K562 (cell line): Measurements from ENCODE around the gene SON. TPM values are rescaled to one million over a fixed set of nuclear protein-coding genes. Genes with fewer than 3 reads are reported as not detected.

Source experiments
- ARID3B ChIP-seq: fragments of 250-450 bp; sonication (Bioruptor Pico); IDR thresholded peaks from 2 replicates; pipeline ENCODE4 v1.4.0; 2020; ENCODE audit warnings: borderline replicate concordance
- CBX1 ChIP-seq: sonication (generic); IDR thresholded peaks from 2 replicates; pipeline ENCODE4 v1.6.1; 2016; ENCODE audit warnings: antibody characterized with exemption, low read depth, mild to moderate bottlenecking
- ELK1 ChIP-seq: sonication (generic); formaldehyde crosslinking; IDR thresholded peaks from 2 replicates; pipeline ENCODE4 v1.8.1; 2022; ENCODE audit warnings: missing genetic modification reagents
- FOXK1 ChIP-seq: sonication (generic); formaldehyde crosslinking; IDR thresholded peaks from 2 replicates; pipeline ENCODE4 v1.8.0; 2022; ENCODE audit warnings: missing genetic modification reagents, mild to moderate bottlenecking, borderline replicate concordance
- FOXP4 ChIP-seq: sonication (generic); formaldehyde crosslinking; IDR thresholded peaks from 2 replicates; pipeline ENCODE4 v1.8.0; 2022; ENCODE audit warnings: mild to moderate bottlenecking, missing genetic modification reagents, borderline replicate concordance
- GTF2B ChIP-seq: IDR thresholded peaks from 2 replicates; pipeline ENCODE4 v1.6.1; 2011; ENCODE audit not compliant: insufficient read length; ENCODE audit errors: extremely low read depth
- HMGN3 ChIP-seq: IDR thresholded peaks from 2 replicates; pipeline ENCODE4 v1.6.1; 2011; ENCODE audit warnings: borderline replicate concordance, low read depth, mild to moderate bottlenecking, mixed read lengths, low read length; ENCODE audit not compliant: insufficient read length; ENCODE audit errors: extremely low read depth
- MBD1 ChIP-seq: fragments of 250-450 bp; sonication (Bioruptor Pico); IDR thresholded peaks from 2 replicates; pipeline ENCODE4 v1.8.0; 2022; ENCODE audit warnings: inconsistent platforms
- MTA3 ChIP-seq: fragments of 450-650 bp; formaldehyde crosslinking; IDR thresholded peaks from 2 replicates; pipeline ENCODE4 v1.6.1; 2017; ENCODE audit warnings: mild to moderate bottlenecking, borderline replicate concordance
- POLR3A ChIP-seq: IDR thresholded peaks from 2 replicates; pipeline ENCODE4 v1.6.1; 2011; ENCODE audit warnings: borderline replicate concordance, mild to moderate bottlenecking, moderate library complexity; ENCODE audit not compliant: insufficient read length, insufficient read depth; ENCODE audit errors: extremely low read depth
- PTRF ChIP-seq: fragments of 450-650 bp; IDR thresholded peaks from 2 replicates; pipeline ENCODE4 v1.6.1; 2016; ENCODE audit warnings: mild to moderate bottlenecking, missing genetic modification characterization, missing compliant biosample characterization
- SUPT5H ChIP-seq: fragments of 450-650 bp; IDR thresholded peaks from 2 replicates; pipeline ENCODE4 v1.6.1; 2016
- TAL1 ChIP-seq: fragments of 450-650 bp; IDR thresholded peaks from 2 replicates; pipeline ENCODE4 v1.6.1; 2016; ENCODE audit warnings: mild to moderate bottlenecking
- ZNF217 ChIP-seq: sonication (generic); formaldehyde crosslinking; IDR thresholded peaks from 2 replicates; pipeline ENCODE4 v1.8.0; 2022; ENCODE audit warnings: mild to moderate bottlenecking, missing genetic modification reagents
- ZNF280B ChIP-seq: fragments of 250-450 bp; sonication (Bioruptor Pico); IDR thresholded peaks from 2 replicates; pipeline ENCODE4 v1.5.1; 2021; ENCODE audit warnings: mild to moderate bottlenecking
- ZNF586 ChIP-seq: fragments of 450-650 bp; formaldehyde crosslinking; conservative IDR thresholded peaks from 2 replicates; pipeline ENCODE4 v1.4.0; 2020; ENCODE audit warnings: mild to moderate bottlenecking, moderate library complexity
- ZNF699 ChIP-seq: fragments of 250-450 bp; sonication (Bioruptor Pico); IDR thresholded peaks from 2 replicates; pipeline ENCODE4 v1.8.0; 2021; ENCODE audit warnings: mild to moderate bottlenecking, moderate library complexity; ENCODE audit not compliant: insufficient replicate concordance
- ZNF830 ChIP-seq: fragments of 250-450 bp; sonication (Bioruptor Pico); IDR thresholded peaks from 2 replicates; pipeline ENCODE4 v1.5.0; 2021; ENCODE audit warnings: mild to moderate bottlenecking
- polyA plus RNA-seq, 8 experiments: library from polyadenylated mRNA; depleted of rRNA in 4 of 8; stranded (reverse) in 5 of 8; unstranded in 3 of 8; fragments of >200 nt; fragmentation: Nextera tagmentation in 2 of 8; fragmentation: Illumina TruSeq in 1 of 8; extraction: Ambion mirVana in 2 of 8; extraction: Trizol in 1 of 8; gene quantifications; 2 replicates each; pipeline versions ENCODE4 v1.2.1 to v1.2.3, GENCODE V29; 2011 to 2014; ENCODE audit warnings: inconsistent platforms in 1 of 8, missing spikeins in 1 of 8
- total RNA-seq, 7 experiments: library from RNA; depleted of rRNA in 6 of 7; stranded (reverse); fragments of >200 nt in 6 of 7; fragmentation: Illumina TruSeq in 2 of 7; extraction: Trizol in 2 of 7; gene quantifications; 2 replicates each; pipeline versions ENCODE4 v1.2.1 to v1.2.3, GENCODE V29; 2011 to 2021; ENCODE audit warnings: low replicate concordance in 1 of 7

Gene SON
- total and polyA plus RNA-seq, 9 of the 15 experiments (the other 6 are each of a cell fraction or from before 2014, with no cell fraction given): 105 to 742 (median 187) TPM

GRCh38 chr21:33588485-33589335 lies 45.9 kb downstream of the SON start, which contains the start of gene DONSON (continued):
- TF ChIP-seq HMGN3 (peak; percentile 83), FOXK1 (no peak), ZNF830 (CRISPR knock-in tag) (peak; percentile 96; the same call in 1 of the 2 replicates), FOXP4 (CRISPR knock-in tag) (peak; percentile 11; the same call in 1 of the 2 replicates), MTA3 (peak; percentile 79; the same call in 1 of the 2 replicates), GTF2B (no peak), SUPT5H (peak; percentile 80), POLR3A (no peak), ARID3B (CRISPR knock-in tag) (no peak), PTRF (tag) (no peak), CBX1 (peak; percentile 73), ELK1 (CRISPR knock-in tag) (no peak), ZNF699 (CRISPR knock-in tag) (no peak), ZNF586 (no peak), ZNF280B (CRISPR knock-in tag) (no peak), ZNF217 (CRISPR knock-in tag) (no peak), MBD1 (CRISPR knock-in tag) (no peak), TAL1 (no peak)
